NCI-H2227 (cell line): ENCODE data around the gene FAM20C.
"Not testable (repeated sequence)": the region's sequence is repeated elsewhere in the genome, so short reads cannot be mapped to it uniquely, and the experiment has no call there.

ENCODE experiments used
- DNase-seq: peaks from one replicate; lab custom pipeline; 2025; ENCODE audit not compliant: unreplicated experiment; lab: John Stamatoyannopoulos, UW

FAM20C gene

GRCh38 chr7:240887-241421, 48.6 kb downstream of the FAM20C start:
- DNase-seq, result no peak

GRCh38 chr7:241513-241912, 49.1 kb downstream of the FAM20C start:
- no peak for DNase-seq

GRCh38 chr7:242826-243579, 50.6 kb downstream of the FAM20C start:
- DNase-seq, result not testable (repeated sequence)

GRCh38 chr7:243580-243978, 51.2 kb downstream of the FAM20C start:
- not testable (repeated sequence) for DNase-seq

- no peak for DNase-seq
Measured at GRCh38 chr7:244974-245373, 52.6 kb downstream of the FAM20C start.

GRCh38 chr7:245574-246295, 53.4 kb downstream of the FAM20C start:
- no peak for DNase-seq

- DNase-seq, result no peak
Measured at GRCh38 chr7:246451-246850, 54.1 kb downstream of the FAM20C start.

- DNase-seq, result no peak
Measured at GRCh38 chr7:247181-247580, 54.8 kb downstream of the FAM20C start.

- DNase-seq, result no peak
Measured at GRCh38 chr7:247636-248035, 55.3 kb downstream of the FAM20C start.

- no peak for DNase-seq
Measured at GRCh38 chr7:248732-249435, 56.5 kb downstream of the FAM20C start.

GRCh38 chr7:249989-250388, 57.6 kb downstream of the FAM20C start:
- no peak for DNase-seq

GRCh38 chr7:250523-250922, 58.2 kb downstream of the FAM20C start:
- DNase-seq, result no peak

- DNase-seq, result no peak
Measured at GRCh38 chr7:251005-251404, 58.6 kb downstream of the FAM20C start.

GRCh38 chr7:251446-252175, 59.2 kb downstream of the FAM20C start:
- DNase-seq, result no peak

GRCh38 chr7:252216-252965, 60.0 kb downstream of the FAM20C start:
- DNase-seq, result no peak

GRCh38 chr7:252981-253380, 60.6 kb downstream of the FAM20C start:
- DNase-seq, result no peak

- no peak for DNase-seq
Measured at GRCh38 chr7:253581-254336, 61.4 kb downstream of the FAM20C start.

GRCh38 chr7:254337-255037, 62.1 kb downstream of the FAM20C start:
- DNase-seq, result no peak

- DNase-seq, result no peak
Measured at GRCh38 chr7:255038-255435, 62.7 kb downstream of the FAM20C start.
